Thyroid gland (tissue), 4 donors: ENCODE results near the gene YTHDF2. TPM values are rescaled to one million over a fixed set of nuclear protein-coding genes. Genes with fewer than 3 reads are reported as not detected.
"Not testable (repeated sequence)": the region's sequence is repeated elsewhere in the genome, so short reads cannot be mapped to it uniquely, and the experiment has no call there.

Experiments
- DNase-seq, 2 donors: peaks; one replicate each; pipeline ENCODE4 v3.0.0-alpha.2; 2019
- H3K27ac ChIP-seq, 3 donors: fragments of 200-600 bp; sonication (generic); 1 replicate in 2 of 3; 2 replicates in 1 of 3; pipeline ENCODE4 v1.5.1; 2016 to 2019; ENCODE audit warnings: mild to moderate bottlenecking in 1 of 3, moderate library complexity in 1 of 3
- H3K27me3 ChIP-seq: fragments of 200-600 bp; sonication (generic); one replicate; pipeline ENCODE4 v1.5.1; 2019
- H3K36me3 ChIP-seq, 2 donors: fragments of 200-600 bp; sonication (generic); one replicate each; pipeline ENCODE4 v1.5.1; 2016 to 2019
- H3K4me1 ChIP-seq, 2 donors: fragments of 200-600 bp; sonication (generic); one replicate each; pipeline ENCODE4 v1.5.1; 2017 to 2019
- H3K4me3 ChIP-seq, 3 donors: fragments of 200-600 bp; sonication (generic); replicated peaks in 1 of 3; 1 replicate in 2 of 3; 2 replicates in 1 of 3; pipeline ENCODE4 v1.5.1; 2016; ENCODE audit warnings: mild to moderate bottlenecking in 1 of 3
- H3K9me3 ChIP-seq: fragments of 200-600 bp; sonication (generic); one replicate; pipeline ENCODE4 v1.5.1; 2017
- POLR2A ChIP-seq, 2 donors: fragments of 450-650 bp; IDR thresholded peaks; one replicate each; pipeline ENCODE4 v1.6.1; 2017; ENCODE audit warnings: antibody characterized with exemption in 2 of 2, mild to moderate bottlenecking in 2 of 2, moderate library complexity in 1 of 2
- WGBS, 2 donors: methylation state at CpG; one replicate each; pipeline ENCODE4 v1.1.5; 2017; 5-methylcytosine and 5-hydroxymethylcytosine counted together
- intact Hi-C: fragments of 100-400 bp; cut with DNase I; formaldehyde crosslinking; loops from one replicate; pipeline ENCODE4 v1.15.1; 2023
- total RNA-seq, 4 donors: library from RNA; depleted of rRNA; stranded (reverse); fragments of >200 nt; gene quantifications; one replicate each; pipeline ENCODE4 v1.2.3, GENCODE V29; 2016
- TF ChIP-seq, protein P1 (sequence below), 6 experiments: fragments of 200-600 bp in 3 of 6; fragments of 450-650 bp in 3 of 6; sonication (generic) in 3 of 6; IDR thresholded peaks; one replicate each; pipeline ENCODE4 v1.5.1; 2016 to 2019; ENCODE audit warnings: antibody characterized with exemption in 6 of 6, mild to moderate bottlenecking in 2 of 6, inconsistent platforms in 1 of 6, moderate library complexity in 1 of 6

Gene YTHDF2
- total RNA-seq, 4 donors from 2014 or later, result 53.1 to 74.4 (median 62.2) TPM

DNA sequence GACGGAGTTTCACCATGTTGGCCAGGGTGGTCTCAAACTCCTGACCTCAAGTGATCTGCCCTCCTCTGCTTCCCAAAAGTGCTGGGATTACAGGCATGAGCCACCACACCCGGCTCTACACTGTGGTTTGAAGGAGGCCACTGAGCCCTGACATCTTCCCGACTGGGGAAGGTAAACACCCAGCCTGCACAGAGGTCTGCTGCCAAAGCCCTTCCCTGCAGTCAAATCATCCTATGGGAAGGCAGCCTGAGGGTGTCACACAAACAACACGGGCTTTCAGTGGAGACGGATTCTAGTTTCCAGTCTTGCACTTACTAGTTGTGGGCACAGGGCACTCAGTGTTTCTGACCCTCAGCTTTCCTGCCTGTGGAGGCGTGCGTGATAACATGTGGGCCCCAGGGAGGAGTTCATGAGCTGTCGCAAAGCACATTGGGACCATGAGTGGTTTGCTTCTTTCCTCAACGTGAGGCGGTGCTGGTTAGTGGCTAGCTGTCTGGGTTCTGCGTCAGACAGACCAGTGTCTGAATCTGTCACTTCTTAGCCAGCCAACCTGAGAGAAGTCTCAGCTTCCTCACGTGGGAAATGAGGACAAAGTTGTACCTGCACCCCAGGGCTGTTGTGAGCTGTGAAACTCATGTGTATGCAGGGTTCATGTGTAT, 53.8 kb downstream of the YTHDF2 start:
- Histone ChIP-seq H3K27ac (no peak overlapping the region), H3K9me3 (no peaks in the 10 kb centered on the region), H3K36me3 (no peaks in the 10 kb centered on the region), H3K27me3 (no peaks in the 10 kb centered on the region), H3K4me3 (no peak overlapping the region), H3K4me1 (no peaks in the 10 kb centered on the region)
- TF ChIP-seq, protein P1, sequence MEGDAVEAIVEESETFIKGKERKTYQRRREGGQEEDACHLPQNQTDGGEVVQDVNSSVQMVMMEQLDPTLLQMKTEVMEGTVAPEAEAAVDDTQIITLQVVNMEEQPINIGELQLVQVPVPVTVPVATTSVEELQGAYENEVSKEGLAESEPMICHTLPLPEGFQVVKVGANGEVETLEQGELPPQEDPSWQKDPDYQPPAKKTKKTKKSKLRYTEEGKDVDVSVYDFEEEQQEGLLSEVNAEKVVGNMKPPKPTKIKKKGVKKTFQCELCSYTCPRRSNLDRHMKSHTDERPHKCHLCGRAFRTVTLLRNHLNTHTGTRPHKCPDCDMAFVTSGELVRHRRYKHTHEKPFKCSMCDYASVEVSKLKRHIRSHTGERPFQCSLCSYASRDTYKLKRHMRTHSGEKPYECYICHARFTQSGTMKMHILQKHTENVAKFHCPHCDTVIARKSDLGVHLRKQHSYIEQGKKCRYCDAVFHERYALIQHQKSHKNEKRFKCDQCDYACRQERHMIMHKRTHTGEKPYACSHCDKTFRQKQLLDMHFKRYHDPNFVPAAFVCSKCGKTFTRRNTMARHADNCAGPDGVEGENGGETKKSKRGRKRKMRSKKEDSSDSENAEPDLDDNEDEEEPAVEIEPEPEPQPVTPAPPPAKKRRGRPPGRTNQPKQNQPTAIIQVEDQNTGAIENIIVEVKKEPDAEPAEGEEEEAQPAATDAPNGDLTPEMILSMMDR (IDR thresholded peaks at IDR 0.05), result no peak
- TF ChIP-seq POLR2A (IDR thresholded peaks at IDR 0.05), result no peak
- DNase-seq, result no peak
- intact Hi-C loops, result no loop called here
- WGBS, 2 donors, result 59 to 75% methylated on average over 4 of the region's 12 CpGs

DNA sequence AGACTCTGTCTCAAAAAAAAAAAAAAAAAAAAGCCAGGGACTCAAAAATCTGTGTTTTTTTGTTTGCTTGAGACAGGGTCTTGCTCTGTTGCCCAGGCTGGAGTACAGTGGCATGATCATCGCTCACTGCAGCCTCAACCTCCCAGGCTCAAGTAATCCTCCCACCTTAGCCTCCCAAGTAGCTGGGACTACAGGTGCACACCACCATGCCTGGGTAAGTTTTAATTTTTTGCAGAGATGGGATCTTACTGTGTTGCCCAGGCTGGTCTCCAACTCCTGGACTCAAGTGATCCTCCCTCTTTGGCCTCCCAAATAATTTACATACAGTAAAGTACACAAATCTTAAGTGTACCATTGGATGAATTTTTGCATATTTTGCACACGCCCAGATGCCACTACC, 55.2 kb downstream of the YTHDF2 start:
- H3K9me3 ChIP-seq, DNase-seq, H3K27ac ChIP-seq, H3K4me1 ChIP-seq, H3K27me3 ChIP-seq, H3K36me3 ChIP-seq, H3K4me3 ChIP-seq, intact Hi-C loops: not testable (repeated sequence)
- 95% methylated on average over 2 of the region's 2 CpGs for WGBS, 2 donors

DNA sequence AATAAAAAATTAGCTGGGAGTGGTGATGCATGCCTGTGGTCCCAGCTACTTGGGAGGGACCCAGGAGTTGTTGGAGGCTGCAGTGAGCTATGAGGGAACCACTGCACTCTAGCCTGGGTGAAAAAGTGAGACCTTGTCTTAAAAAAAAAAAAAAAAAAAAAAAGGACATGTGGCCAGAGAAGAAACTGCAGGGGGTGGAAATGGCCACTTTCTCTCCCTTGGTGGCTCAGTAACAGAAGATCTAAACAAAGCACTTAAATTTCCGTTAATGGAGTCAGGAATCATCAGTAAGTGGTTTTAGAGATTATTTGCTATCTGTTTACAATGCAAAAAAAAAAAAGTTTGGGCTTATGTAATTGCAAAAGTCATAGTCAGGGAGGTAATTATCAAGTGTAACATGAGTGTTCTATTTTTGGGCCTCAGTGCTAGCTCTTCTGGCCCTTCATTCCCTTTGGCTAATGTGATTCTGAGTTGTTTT, 55.9 kb downstream of the YTHDF2 start:
- H3K9me3 ChIP-seq, result no peaks in the 10 kb centered on the region
- no peak overlapping the region for H3K4me3 ChIP-seq
- no peaks in the 10 kb centered on the region for H3K4me1 ChIP-seq
- TF ChIP-seq POLR2A (IDR thresholded peaks at IDR 0.05), result no peak
- TF ChIP-seq, protein P1 (IDR thresholded peaks at IDR 0.05), result no peak
- H3K27me3 ChIP-seq, result no peaks in the 10 kb centered on the region
- WGBS, 2 donors, result 77 to 85% methylated on average over 1 of the region's 1 CpG
- no peak overlapping the region for H3K27ac ChIP-seq
- no peaks in the 10 kb centered on the region for H3K36me3 ChIP-seq
- intact Hi-C loops, result no loop called here
- no peak for DNase-seq

DNA sequence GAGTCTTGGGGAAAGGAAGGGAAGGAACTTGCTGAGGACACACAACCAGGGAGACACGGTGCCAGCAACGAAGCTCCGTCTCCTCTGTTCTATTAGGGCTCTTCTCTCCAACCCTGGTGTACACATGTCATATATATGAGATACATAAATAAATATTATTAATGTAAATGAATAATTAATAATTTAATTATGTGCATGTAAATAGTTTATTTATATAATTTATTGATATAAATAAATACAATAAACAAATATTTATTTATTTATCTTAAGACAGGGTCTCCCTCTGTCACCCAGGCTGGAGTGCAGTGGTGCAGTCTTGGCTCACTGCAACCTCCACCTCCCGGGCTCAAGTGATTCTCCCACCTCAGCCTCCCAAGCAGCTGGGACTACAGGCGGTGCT, 57.8 kb downstream of the YTHDF2 start:
- H3K27me3 ChIP-seq, H3K27ac ChIP-seq, H3K36me3 ChIP-seq, H3K9me3 ChIP-seq, intact Hi-C loops, H3K4me1 ChIP-seq, H3K4me3 ChIP-seq, DNase-seq: not testable (repeated sequence)
- WGBS, 2 donors, result 90 to 95% methylated on average over 5 of the region's 5 CpGs

DNA sequence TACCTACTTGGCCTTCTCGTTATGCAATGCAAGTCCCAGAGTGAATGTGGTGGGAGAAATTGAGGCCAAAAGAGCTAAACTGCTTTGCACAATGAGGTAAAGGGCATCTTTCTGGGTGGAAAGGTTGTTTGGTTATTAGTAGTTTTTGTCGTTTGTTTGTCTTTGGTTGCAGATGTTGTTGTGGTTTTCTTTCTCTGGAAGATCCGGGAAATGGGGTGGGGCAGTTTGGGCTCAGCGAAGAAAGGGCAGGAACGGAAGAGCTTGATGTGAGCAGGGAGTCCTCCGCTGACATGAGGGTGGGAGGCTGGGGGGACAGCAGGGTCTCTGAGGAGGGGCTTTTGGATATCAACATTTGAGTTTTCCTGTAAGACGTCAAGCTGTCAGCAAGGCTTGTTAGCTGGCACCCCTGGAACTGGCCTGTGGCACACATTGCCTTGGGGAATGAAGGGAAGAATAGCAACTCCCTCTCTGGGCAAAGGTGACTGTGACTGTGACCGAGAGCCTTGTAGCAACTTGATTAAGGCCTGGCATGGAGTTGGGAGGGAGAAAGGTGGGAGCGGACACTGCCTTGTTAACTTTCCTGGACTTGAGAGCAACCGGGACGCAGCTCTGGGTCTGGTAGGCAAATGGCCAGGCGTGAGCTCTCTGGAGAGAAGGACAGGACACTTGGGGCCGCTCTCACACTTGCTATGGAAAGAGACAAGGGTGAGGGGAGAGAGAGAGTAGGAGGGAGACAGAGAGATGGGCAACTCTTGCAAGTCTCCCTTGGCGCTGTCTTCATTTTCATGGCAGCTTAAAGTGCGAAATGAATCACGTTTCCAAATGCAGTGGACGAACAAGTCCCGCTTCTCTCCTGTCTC, 59.8 kb downstream of the YTHDF2 start:
- no peak for DNase-seq
- H3K4me3 ChIP-seq, result no peak overlapping the region
- H3K27me3 ChIP-seq, result no peaks in the 10 kb centered on the region
- H3K36me3 ChIP-seq, result no peaks in the 10 kb centered on the region
- no peak for TF ChIP-seq POLR2A (IDR thresholded peaks at IDR 0.05)
- TF ChIP-seq, protein P1 (IDR thresholded peaks at IDR 0.05), result no peak
- 63% methylated on average over 18 of the region's 18 CpGs for WGBS, 2 donors
- H3K27ac ChIP-seq, result no peak overlapping the region
- H3K4me1 ChIP-seq, result no peaks in the 10 kb centered on the region
- intact Hi-C loops, result no loop called here
- H3K9me3 ChIP-seq, result no peaks in the 10 kb centered on the region

DNA sequence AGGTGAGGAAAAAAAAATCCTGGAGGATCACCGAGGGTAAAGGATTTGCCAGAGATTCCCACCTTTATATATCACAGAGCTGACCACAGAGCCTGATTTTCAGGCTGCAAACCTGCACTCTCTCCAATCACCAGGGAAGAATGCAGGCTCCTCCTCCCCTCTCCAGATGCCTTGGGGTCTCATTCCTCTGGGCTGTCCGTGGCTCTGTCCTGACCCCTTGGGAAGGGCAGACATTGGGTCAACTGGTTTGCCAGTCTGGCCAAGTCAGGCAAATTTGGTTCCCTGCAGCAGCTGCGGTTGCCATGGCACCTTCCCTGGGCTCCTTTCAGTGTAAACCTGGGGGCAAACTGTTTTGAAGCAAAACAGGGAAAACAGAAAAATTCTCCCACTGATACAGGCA, 63.6 kb downstream of the YTHDF2 start:
- Histone ChIP-seq H3K4me3 (no peak overlapping the region), H3K27me3 (no peaks in the 10 kb centered on the region), H3K9me3 (no peaks in the 10 kb centered on the region), H3K27ac (no peak overlapping the region), H3K4me1 (no peaks in the 10 kb centered on the region), H3K36me3 (no peaks in the 10 kb centered on the region)
- no peak for DNase-seq
- no peak for TF ChIP-seq POLR2A (IDR thresholded peaks at IDR 0.05)
- WGBS, 2 donors, result 20 to 37% methylated on average over 2 to 3 of the region's 3 CpGs
- intact Hi-C loops, result no loop called here
